Adrenal gland (tissue), 5 donors: ENCODE results near the gene SEPTIN12.
"Not testable (repeated sequence)": the region's sequence is repeated elsewhere in the genome, so short reads cannot be mapped to it uniquely, and the experiment has no call there.

Source experiments
- CTCF ChIP-seq, 6 experiments: fragments of 450-650 bp in 4 of 6; fragments of 200-600 bp in 2 of 6; sonication (generic) in 1 of 6; IDR thresholded peaks; 1 replicate in 5 of 6; 2 replicates in 1 of 6; pipeline versions ENCODE4 v1.5.1 to v1.8.0; 2016 to 2021; ENCODE audit warnings: antibody characterized with exemption in 6 of 6, mild to moderate bottlenecking in 2 of 6, moderate library complexity in 1 of 6
- POLR2A ChIP-seq, 2 donors: fragments of 450-650 bp; IDR thresholded peaks; one replicate each; pipeline ENCODE4 v1.6.1; 2017; ENCODE audit warnings: antibody characterized with exemption in 2 of 2, mild to moderate bottlenecking in 2 of 2, moderate library complexity in 1 of 2
- donor health status: DM: no; HTN: no; CAD: no.

GRCh38 chr16:4784444-4784987, 3.6 kb downstream of the SEPTIN12 start:
- not testable (repeated sequence) for TF ChIP-seq CTCF, POLR2A (IDR thresholded peaks at IDR 0.05)
